GM23338 (cell line): ENCODE results near the gene PRKCD. TPM values are rescaled to one million over a fixed set of nuclear protein-coding genes. Genes with fewer than 3 reads are reported as not detected.

Experiments
- ATAC-seq: fragments of 200-7000 bp; cut with Tn5 transposase; 3 replicates; pipeline ENCODE4 v1.9.1; 2020
- DNase-seq: peaks from one replicate; pipeline ENCODE4 v3.0.0-alpha.2; 2015; ENCODE audit warnings: low spot score
- H2AFZ ChIP-seq: fragments of 200-600 bp; sonication (generic); 2 replicates; pipeline ENCODE4 v1.8.0; 2016; ENCODE audit warnings: antibody characterized with exemption, mild to moderate bottlenecking, moderate library complexity
- H3F3A ChIP-seq: fragments of 200-600 bp; sonication (generic); replicated peaks from 2 replicates; pipeline ENCODE4 v1.8.0; 2017; ENCODE audit warnings: antibody characterized with exemption, mixed run types, low read depth
- H3K27ac ChIP-seq: fragments of 200-600 bp; sonication (generic); 2 replicates; pipeline ENCODE4 v1.6.1; 2016; ENCODE audit warnings: low read depth
- H3K27me3 ChIP-seq: fragments of 200-600 bp; sonication (generic); 2 replicates; pipeline ENCODE4 v1.8.0; 2016; ENCODE audit warnings: mild to moderate bottlenecking, mixed run types, moderate library complexity; ENCODE audit not compliant: insufficient read depth
- H3K36me3 ChIP-seq: fragments of 200-600 bp; sonication (generic); 2 replicates; pipeline ENCODE4 v1.8.0; 2016; ENCODE audit warnings: mild to moderate bottlenecking; ENCODE audit not compliant: insufficient read depth
- H3K4me1 ChIP-seq: fragments of 200-600 bp; sonication (generic); 2 replicates; pipeline ENCODE4 v1.8.0; 2016; ENCODE audit warnings: mild to moderate bottlenecking, moderate library complexity; ENCODE audit not compliant: insufficient read depth
- H3K4me2 ChIP-seq: fragments of 200-600 bp; sonication (generic); 2 replicates; pipeline ENCODE4 v1.7.1; 2017; ENCODE audit warnings: mixed run types
- H3K4me3 ChIP-seq: fragments of 200-600 bp; sonication (generic); 2 replicates; pipeline ENCODE4 v1.6.1; 2016; ENCODE audit warnings: mixed run types
- H3K79me2 ChIP-seq: fragments of 200-600 bp; sonication (generic); replicated peaks from 2 replicates; pipeline ENCODE4 v1.8.0; 2017; ENCODE audit warnings: mild to moderate bottlenecking; ENCODE audit not compliant: insufficient read depth
- H3K9me2 ChIP-seq: fragments of 200-600 bp; sonication (generic); 2 replicates; pipeline ENCODE4 v1.8.0; 2017; ENCODE audit not compliant: insufficient read depth
- H4K20me1 ChIP-seq: fragments of 200-600 bp; sonication (generic); replicated peaks from 2 replicates; pipeline ENCODE4 v1.8.0; 2017; ENCODE audit warnings: mild to moderate bottlenecking; ENCODE audit not compliant: insufficient read depth
- H3K27ac Mint-ChIP-seq: 2 replicates; pipeline ENCODE4 v1.8.0; 2020; ENCODE audit warnings: inconsistent platforms, mild to moderate bottlenecking, moderate library complexity, mixed read lengths
- H3K27me3 Mint-ChIP-seq: 3 replicates; pipeline ENCODE4 v1.8.0; 2022; ENCODE audit warnings: low read depth, mild to moderate bottlenecking, moderate library complexity, mixed read lengths, inconsistent platforms; ENCODE audit not compliant: insufficient read depth, poor library complexity
- H3K36me3 Mint-ChIP-seq: 3 replicates; pipeline ENCODE4 v1.8.0; 2021; ENCODE audit warnings: low read depth, mild to moderate bottlenecking, inconsistent platforms, moderate library complexity, mixed read lengths
- H3K4me1 Mint-ChIP-seq: 3 replicates; pipeline ENCODE4 v1.8.0; 2020; ENCODE audit warnings: mild to moderate bottlenecking, inconsistent platforms, mixed read lengths
- H3K4me3 Mint-ChIP-seq: 3 replicates; pipeline ENCODE4 v1.8.0; 2021; ENCODE audit warnings: moderate library complexity, mild to moderate bottlenecking, inconsistent platforms, mixed read lengths
- H3K9me3 Mint-ChIP-seq: 3 replicates; pipeline ENCODE4 v1.8.0; 2020; ENCODE audit warnings: moderate library complexity, mild to moderate bottlenecking, inconsistent platforms, mixed read lengths
- CREB1 ChIP-seq: fragments of 250-450 bp; sonication (Bioruptor Pico); IDR thresholded peaks from 2 replicates; pipeline ENCODE4 v1.5.0; 2020; ENCODE audit warnings: low read depth, mild to moderate bottlenecking, moderate library complexity
- CTCF ChIP-seq, 2 experiments: fragments of 200-600 bp in 1 of 2; sonication (generic) in 1 of 2; conservative IDR thresholded peaks; 2 replicates each; pipeline versions ENCODE4 v1.5.1 to v1.6.1; 2016 to 2017; ENCODE audit warnings: antibody characterized with exemption in 2 of 2, low read depth in 2 of 2, mild to moderate bottlenecking in 2 of 2, moderate library complexity in 1 of 2
- ETS1 ChIP-seq: IDR thresholded peaks from 2 replicates; pipeline ENCODE4 v1.6.1; 2016; ENCODE audit warnings: antibody characterized with exemption
- EZH2 ChIP-seq: fragments of 200-600 bp; sonication (generic); IDR thresholded peaks from one replicate; pipeline ENCODE4 v1.8.0; 2017; ENCODE audit warnings: antibody characterized with exemption, mild to moderate bottlenecking, low read depth; ENCODE audit not compliant: unreplicated experiment
- EZH2phosphoT487 ChIP-seq: fragments of 200-600 bp; sonication (generic); IDR thresholded peaks from one replicate; pipeline ENCODE4 v1.8.1; 2018; ENCODE audit warnings: antibody characterized with exemption; ENCODE audit not compliant: unreplicated experiment
- JUNB ChIP-seq: IDR thresholded peaks from one replicate; pipeline ENCODE4 v1.6.1; 2016; ENCODE audit warnings: antibody characterized with exemption; ENCODE audit not compliant: unreplicated experiment
- NANOG ChIP-seq: IDR thresholded peaks from 2 replicates; pipeline ENCODE4 v1.6.1; 2016; ENCODE audit warnings: antibody characterized with exemption, borderline replicate concordance
- POLR2AphosphoS5 ChIP-seq: IDR thresholded peaks from 2 replicates; pipeline ENCODE4 v1.6.1; 2016; ENCODE audit warnings: antibody characterized with exemption, low read depth
- STAT1 ChIP-seq: IDR thresholded peaks from one replicate; pipeline ENCODE4 v1.6.1; 2016; ENCODE audit warnings: antibody characterized with exemption; ENCODE audit not compliant: unreplicated experiment
- ZNF114 ChIP-seq: fragments of 250-450 bp; sonication (Bioruptor Pico); IDR thresholded peaks from 2 replicates; pipeline ENCODE4 v1.5.0; 2020; ENCODE audit warnings: mild to moderate bottlenecking, moderate library complexity
- ZNF331 ChIP-seq: fragments of 250-450 bp; sonication (Bioruptor Pico); IDR thresholded peaks from 2 replicates; pipeline ENCODE4 v1.5.0; 2020; ENCODE audit warnings: low read depth, mild to moderate bottlenecking, moderate library complexity
- polyA plus RNA-seq: library from polyadenylated mRNA; unstranded; fragments of >200 nt; fragmentation: Nextera tagmentation; extraction: Ambion mirVana; gene quantifications from 2 replicates; pipeline ENCODE4 v1.2.1, GENCODE V29; 2016
- total RNA-seq: library from RNA; depleted of rRNA; stranded (reverse); fragments of >200 nt; shearing (Covaris generic); gene quantifications from 2 replicates; pipeline ENCODE4 v1.2.3, GENCODE V29; 2014
- TF ChIP-seq, protein P1 (sequence below): fragments of 250-450 bp; sonication (Bioruptor Pico); IDR thresholded peaks from 2 replicates; pipeline ENCODE4 v1.5.0; 2020; ENCODE audit warnings: mild to moderate bottlenecking, moderate library complexity

The PRKCD gene
- total and polyA plus RNA-seq, 2 experiments from 2014 or later, result 11.3 to 11.8 TPM

DNA sequence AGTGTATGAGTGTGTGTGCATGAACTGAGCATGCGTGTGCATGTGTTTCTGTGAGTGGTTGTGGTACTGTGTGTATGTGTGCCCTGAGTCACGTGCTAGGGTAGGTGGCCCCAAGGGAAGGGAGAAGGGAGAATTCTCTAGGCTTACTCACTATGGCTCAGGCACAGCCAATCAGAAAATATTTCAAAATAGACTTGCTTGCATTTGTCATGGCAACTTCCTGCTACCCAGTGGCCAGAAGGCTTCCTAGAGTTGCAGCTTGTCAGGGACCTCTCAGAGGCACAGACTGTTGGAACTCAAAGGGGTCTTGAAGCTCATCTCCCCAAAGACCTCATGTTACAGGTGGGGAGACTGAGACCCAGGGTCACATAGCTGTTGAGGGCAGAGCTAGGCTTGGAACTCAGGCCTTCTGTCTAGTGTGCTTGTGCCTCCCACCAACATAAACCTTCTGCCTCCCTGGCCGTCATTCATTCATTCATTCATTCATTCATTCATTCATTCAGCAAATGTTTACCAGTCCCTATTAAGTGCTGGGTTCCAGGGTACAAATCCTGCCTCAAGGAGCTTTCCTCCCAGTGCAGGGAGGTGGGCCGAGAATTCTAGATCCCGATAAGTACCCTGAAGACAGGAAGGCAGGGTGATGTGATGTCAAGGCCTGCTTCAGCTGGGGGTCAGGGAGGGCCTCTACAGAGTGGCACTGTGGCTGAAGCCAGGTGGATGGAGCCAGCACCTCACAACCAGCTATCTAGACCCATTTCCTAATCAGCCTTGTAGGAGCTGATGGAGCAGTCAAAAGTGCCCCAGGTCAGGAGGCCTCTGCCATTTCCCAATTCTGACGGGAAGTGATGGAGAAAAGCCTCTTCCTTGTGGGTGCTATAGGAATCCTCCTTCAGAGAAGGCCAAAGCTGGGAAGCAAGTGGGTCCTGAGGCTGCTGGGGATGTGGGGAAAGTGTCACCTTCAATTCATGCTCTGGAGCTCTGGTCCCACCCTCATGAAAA is 19.9 kb upstream of the PRKCD start (continued):
- TF ChIP-seq CREB1 (CRISPR knock-in tag) (no peak), ZNF331 (CRISPR knock-in tag) (no peak)

GRCh38 chr3:53142986-53143385 is 18.0 kb upstream of the PRKCD start:
- ATAC-seq (no peak; the same call in 2 of the 3 replicates), DNase-seq (no peak)
- H3K27me3 ChIP-seq, result no peaks in the 10 kb centered on the region
- H3K27ac Mint-ChIP-seq, result no peak overlapping the region
- H3K4me3 ChIP-seq, result no peak overlapping the region
- H3K4me2 ChIP-seq, result no peak overlapping the region
- no peaks in the 10 kb centered on the region for H3K79me2 ChIP-seq
- peaks cover 10% of the 10 kb centered on the region for H3K27me3 Mint-ChIP-seq
- no peaks in the 10 kb centered on the region for H3K9me2 ChIP-seq
- H3F3A ChIP-seq, result no peaks in the 10 kb centered on the region
- H3K9me3 Mint-ChIP-seq, result no peaks in the 10 kb centered on the region
- H3K4me1 Mint-ChIP-seq, result peaks cover 3% of the 10 kb centered on the region; the same call in 1 of the 3 replicates
- H3K4me3 Mint-ChIP-seq, result no peak overlapping the region
- H3K27ac ChIP-seq, result no peak overlapping the region
- H4K20me1 ChIP-seq, result no peaks in the 10 kb centered on the region
- H3K4me1 ChIP-seq, result no peaks in the 10 kb centered on the region
- H2AFZ ChIP-seq, result no peak overlapping the region
- no peaks in the 10 kb centered on the region for H3K36me3 ChIP-seq
- no peaks in the 10 kb centered on the region for H3K36me3 Mint-ChIP-seq
- TF ChIP-seq EZH2 (no peak), CTCF (conservative IDR thresholded peaks at IDR 0.05; ENCODE audit: low read depth in 2 of 2) (no peak), JUNB (no peak), ETS1 (no peak), NANOG (no peak), STAT1 (no peak), EZH2phosphoT487 (no peak), POLR2AphosphoS5 (no peak), ZNF331 (CRISPR knock-in tag) (no peak), CREB1 (CRISPR knock-in tag) (no peak), ZNF114 (CRISPR knock-in tag) (no peak)
- TF ChIP-seq, protein P1, sequence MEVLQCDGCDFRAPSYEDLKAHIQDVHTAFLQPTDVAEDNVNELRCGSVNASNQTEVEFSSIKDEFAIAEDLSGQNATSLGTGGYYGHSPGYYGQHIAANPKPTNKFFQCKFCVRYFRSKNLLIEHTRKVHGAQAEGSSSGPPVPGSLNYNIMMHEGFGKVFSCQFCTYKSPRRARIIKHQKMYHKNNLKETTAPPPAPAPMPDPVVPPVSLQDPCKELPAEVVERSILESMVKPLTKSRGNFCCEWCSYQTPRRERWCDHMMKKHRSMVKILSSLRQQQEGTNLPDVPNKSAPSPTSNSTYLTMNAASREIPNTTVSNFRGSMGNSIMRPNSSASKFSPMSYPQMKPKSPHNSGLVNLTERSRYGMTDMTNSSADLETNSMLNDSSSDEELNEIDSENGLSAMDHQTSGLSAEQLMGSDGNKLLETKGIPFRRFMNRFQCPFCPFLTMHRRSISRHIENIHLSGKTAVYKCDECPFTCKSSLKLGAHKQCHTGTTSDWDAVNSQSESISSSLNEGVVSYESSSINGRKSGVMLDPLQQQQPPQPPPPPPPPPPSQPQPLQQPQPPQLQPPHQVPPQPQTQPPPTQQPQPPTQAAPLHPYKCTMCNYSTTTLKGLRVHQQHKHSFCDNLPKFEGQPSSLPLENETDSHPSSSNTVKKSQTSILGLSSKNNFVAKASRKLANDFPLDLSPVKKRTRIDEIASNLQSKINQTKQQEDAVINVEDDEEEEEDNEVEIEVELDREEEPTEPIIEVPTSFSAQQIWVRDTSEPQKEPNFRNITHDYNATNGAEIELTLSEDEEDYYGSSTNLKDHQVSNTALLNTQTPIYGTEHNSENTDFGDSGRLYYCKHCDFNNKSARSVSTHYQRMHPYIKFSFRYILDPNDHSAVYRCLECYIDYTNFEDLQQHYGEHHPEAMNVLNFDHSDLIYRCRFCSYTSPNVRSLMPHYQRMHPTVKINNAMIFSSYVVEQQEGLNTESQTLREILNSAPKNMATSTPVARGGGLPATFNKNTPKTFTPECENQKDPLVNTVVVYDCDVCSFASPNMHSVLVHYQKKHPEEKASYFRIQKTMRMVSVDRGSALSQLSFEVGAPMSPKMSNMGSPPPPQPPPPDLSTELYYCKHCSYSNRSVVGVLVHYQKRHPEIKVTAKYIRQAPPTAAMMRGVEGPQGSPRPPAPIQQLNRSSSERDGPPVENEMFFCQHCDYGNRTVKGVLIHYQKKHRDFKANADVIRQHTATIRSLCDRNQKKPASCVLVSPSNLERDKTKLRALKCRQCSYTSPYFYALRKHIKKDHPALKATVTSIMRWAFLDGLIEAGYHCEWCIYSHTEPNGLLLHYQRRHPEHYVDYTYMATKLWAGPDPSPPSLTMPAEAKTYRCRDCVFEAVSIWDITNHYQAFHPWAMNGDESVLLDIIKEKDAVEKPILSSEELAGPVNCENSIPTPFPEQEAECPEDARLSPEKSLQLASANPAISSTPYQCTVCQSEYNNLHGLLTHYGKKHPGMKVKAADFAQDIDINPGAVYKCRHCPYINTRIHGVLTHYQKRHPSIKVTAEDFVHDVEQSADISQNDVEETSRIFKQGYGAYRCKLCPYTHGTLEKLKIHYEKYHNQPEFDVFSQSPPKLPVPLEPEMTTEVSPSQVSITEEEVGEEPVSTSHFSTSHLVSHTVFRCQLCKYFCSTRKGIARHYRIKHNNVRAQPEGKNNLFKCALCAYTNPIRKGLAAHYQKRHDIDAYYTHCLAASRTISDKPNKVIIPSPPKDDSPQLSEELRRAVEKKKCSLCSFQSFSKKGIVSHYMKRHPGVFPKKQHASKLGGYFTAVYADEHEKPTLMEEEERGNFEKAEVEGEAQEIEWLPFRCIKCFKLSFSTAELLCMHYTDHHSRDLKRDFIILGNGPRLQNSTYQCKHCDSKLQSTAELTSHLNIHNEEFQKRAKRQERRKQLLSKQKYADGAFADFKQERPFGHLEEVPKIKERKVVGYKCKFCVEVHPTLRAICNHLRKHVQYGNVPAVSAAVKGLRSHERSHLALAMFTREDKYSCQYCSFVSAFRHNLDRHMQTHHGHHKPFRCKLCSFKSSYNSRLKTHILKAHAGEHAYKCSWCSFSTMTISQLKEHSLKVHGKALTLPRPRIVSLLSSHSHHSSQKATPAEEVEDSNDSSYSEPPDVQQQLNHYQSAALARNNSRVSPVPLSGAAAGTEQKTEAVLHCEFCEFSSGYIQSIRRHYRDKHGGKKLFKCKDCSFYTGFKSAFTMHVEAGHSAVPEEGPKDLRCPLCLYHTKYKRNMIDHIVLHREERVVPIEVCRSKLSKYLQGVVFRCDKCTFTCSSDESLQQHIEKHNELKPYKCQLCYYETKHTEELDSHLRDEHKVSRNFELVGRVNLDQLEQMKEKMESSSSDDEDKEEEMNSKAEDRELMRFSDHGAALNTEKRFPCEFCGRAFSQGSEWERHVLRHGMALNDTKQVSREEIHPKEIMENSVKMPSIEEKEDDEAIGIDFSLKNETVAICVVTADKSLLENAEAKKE (CRISPR knock-in tag), result no peak
